ENCODE results near the gene COMMD7.

DNA sequence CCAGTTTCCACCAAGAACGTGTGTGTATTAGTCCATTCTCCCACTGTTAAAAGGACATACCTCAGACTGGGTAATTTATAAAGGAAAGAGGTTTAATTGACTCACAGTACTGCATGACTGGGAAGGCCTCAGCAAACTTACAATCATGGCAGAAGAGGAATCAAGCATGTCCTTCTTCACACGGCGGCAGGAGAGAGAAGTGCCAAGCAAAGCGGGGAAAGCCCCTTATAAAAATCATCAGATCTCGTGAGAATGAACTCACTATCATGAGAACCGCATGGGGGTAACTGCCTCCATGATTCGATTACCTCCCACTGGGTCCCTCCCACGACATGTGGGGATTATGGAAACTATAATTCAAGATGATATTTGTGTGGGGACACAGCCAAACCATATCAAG is 82.6 kb downstream of the COMMD7 start:
- TF ChIP-seq, protein P1, sequence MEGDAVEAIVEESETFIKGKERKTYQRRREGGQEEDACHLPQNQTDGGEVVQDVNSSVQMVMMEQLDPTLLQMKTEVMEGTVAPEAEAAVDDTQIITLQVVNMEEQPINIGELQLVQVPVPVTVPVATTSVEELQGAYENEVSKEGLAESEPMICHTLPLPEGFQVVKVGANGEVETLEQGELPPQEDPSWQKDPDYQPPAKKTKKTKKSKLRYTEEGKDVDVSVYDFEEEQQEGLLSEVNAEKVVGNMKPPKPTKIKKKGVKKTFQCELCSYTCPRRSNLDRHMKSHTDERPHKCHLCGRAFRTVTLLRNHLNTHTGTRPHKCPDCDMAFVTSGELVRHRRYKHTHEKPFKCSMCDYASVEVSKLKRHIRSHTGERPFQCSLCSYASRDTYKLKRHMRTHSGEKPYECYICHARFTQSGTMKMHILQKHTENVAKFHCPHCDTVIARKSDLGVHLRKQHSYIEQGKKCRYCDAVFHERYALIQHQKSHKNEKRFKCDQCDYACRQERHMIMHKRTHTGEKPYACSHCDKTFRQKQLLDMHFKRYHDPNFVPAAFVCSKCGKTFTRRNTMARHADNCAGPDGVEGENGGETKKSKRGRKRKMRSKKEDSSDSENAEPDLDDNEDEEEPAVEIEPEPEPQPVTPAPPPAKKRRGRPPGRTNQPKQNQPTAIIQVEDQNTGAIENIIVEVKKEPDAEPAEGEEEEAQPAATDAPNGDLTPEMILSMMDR (IDR thresholded peaks at IDR 0.05), result no peak
- TF ChIP-seq POLR2A (IDR thresholded peaks at IDR 0.05), result no peak
